Measurements from ENCODE around the gene IFT22. TPM values are rescaled to one million over a fixed set of nuclear protein-coding genes. Genes with fewer than 3 reads are reported as not detected.
"Not testable (repeated sequence)": the region's sequence is repeated elsewhere in the genome, so short reads cannot be mapped to it uniquely, and the experiment has no call there.

Gene IFT22
- total and polyA plus RNA-seq, 8 donors = 18.8 to 51.0 (median 46.3) TPM

DNA sequence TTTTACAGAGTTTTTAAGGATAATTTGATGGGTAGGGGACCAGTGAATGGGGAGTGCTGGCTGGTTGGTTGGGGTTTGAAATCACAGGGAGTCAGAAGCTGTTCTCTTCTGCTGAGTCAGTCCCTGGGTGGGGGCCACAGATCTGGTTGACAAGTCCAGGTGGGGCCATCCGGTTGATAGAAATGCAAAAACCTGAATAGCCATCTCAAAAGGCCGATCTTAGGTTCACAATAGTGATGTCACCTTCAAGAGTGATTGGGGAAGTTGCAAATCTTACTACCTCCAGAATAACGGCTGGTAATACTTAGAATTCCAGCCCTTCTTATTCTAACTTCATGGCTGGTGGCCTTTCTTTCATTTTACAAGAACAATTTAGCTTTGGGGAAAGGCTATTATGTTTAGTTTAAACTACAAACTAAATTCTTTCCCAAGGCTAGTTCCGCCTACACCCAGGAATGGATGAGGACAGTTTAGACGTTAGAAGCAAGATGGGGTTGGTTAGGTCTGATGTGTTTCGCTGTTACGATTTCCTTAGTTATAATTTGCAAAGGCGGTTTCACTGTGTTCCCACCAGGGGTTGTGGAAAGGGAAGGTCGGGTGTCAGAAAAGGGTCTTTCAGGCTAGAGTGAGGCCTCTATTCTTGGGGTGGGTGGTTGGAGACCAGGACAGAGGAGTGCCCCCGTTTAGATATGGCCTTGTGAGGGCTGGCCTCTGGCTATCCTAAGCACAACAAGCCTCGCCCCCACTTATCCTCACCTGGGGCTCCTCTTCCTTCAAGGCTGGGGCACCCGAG, 27.4 kb downstream of the IFT22 start:
- intact Hi-C loops (cut with DNase I) = no loop called here
- Histone ChIP-seq H3K27me3 (peaks cover 25 to 95% of the 10 kb centered on the region in 2 donors), H3K4me3 (no peak overlapping the region), H3K27ac (no peak overlapping the region), H3K4me1 (no peaks in the 10 kb centered on the region), H3K36me3 (no peaks in the 10 kb centered on the region), H3K9me3 (no peaks in the 10 kb centered on the region)
- DNase-seq = peak in 1 of 4 donors; percentile 15
- TF ChIP-seq, protein P1, sequence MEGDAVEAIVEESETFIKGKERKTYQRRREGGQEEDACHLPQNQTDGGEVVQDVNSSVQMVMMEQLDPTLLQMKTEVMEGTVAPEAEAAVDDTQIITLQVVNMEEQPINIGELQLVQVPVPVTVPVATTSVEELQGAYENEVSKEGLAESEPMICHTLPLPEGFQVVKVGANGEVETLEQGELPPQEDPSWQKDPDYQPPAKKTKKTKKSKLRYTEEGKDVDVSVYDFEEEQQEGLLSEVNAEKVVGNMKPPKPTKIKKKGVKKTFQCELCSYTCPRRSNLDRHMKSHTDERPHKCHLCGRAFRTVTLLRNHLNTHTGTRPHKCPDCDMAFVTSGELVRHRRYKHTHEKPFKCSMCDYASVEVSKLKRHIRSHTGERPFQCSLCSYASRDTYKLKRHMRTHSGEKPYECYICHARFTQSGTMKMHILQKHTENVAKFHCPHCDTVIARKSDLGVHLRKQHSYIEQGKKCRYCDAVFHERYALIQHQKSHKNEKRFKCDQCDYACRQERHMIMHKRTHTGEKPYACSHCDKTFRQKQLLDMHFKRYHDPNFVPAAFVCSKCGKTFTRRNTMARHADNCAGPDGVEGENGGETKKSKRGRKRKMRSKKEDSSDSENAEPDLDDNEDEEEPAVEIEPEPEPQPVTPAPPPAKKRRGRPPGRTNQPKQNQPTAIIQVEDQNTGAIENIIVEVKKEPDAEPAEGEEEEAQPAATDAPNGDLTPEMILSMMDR (IDR thresholded peaks at IDR 0.05) = no peak
- ATAC-seq = no peak

DNA sequence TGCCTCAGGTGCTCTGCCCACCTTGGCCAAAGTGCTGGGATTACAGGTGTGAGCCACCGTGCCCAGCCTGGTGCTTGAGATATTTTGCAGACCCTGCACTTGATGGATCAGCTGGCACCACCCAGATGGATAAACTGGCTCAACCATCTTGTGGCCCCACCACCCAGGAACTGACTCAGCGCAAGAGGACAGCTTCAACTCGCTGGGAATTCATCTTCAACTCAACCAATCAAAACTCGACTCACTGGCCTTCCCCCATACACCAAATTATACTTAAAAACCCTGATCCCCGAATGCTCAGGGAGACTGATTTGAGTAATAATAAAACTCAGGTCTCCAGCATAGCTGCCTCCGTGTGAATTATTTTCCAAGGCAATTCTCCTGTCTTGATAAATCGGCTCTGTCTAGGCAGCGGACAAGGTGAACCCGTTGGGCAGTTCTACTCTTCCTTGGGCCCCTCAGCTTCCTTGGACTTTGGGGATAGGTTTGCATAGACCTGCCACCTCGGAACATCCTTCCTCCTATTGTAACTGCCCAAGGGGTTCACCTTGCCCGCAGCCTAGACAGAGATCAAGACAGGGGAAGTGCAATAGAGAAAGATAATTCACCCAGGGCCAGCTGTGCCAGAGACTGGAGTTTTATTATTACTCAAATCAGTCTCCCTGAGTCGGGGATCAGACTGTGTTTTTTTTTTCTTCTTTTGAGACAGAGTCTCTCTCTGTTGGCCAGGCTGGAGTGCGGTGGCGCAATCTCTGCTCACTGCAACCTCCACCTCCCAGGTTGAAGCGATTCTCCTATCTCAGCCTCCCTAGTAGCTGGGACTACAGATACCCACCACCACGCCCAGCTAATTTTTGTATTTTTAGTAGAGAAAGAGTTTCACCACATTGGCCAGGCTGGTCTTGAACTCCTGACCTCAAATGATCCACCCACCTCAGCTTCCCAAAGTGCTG, 28.3 kb downstream of the IFT22 start:
- H3K27ac ChIP-seq; ATAC-seq; H3K36me3 ChIP-seq; H3K4me3 ChIP-seq; intact Hi-C loops (cut with DNase I); H3K4me1 ChIP-seq; H3K9me3 ChIP-seq: not testable (repeated sequence)
- peaks cover 16 to 86% of the 10 kb centered on the region in 2 donors for H3K27me3 ChIP-seq
- DNase-seq = peak in 1 of 4 donors; percentile 35

DNA sequence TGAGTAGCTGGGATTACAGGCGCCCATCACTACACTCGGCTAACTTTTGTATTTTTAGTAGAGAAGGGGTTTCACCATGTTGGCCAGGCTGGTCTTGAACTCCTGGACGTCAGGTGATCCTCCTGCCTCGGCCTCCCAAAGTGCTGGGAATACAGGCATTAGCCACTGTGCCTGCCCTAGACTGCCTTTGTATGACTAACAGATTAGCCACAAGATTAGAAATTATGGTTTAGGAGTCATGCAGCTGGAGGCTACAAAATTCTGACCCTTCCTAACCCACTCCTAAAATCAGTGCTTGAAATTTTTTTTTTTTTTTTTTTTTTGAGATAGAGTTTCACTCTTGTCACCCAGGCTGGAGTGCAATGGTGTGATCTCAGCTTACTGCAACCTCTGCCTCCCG, 29.0 kb downstream of the IFT22 start:
- H3K4me3 ChIP-seq; H3K9me3 ChIP-seq; intact Hi-C loops (cut with DNase I); H3K4me1 ChIP-seq; H3K36me3 ChIP-seq; ATAC-seq; H3K27ac ChIP-seq: not testable (repeated sequence)
- H3K27me3 ChIP-seq = peaks cover 9 to 78% of the 10 kb centered on the region in 2 donors
- DNase-seq = peak in 1 of 4 donors; percentile 4

DNA sequence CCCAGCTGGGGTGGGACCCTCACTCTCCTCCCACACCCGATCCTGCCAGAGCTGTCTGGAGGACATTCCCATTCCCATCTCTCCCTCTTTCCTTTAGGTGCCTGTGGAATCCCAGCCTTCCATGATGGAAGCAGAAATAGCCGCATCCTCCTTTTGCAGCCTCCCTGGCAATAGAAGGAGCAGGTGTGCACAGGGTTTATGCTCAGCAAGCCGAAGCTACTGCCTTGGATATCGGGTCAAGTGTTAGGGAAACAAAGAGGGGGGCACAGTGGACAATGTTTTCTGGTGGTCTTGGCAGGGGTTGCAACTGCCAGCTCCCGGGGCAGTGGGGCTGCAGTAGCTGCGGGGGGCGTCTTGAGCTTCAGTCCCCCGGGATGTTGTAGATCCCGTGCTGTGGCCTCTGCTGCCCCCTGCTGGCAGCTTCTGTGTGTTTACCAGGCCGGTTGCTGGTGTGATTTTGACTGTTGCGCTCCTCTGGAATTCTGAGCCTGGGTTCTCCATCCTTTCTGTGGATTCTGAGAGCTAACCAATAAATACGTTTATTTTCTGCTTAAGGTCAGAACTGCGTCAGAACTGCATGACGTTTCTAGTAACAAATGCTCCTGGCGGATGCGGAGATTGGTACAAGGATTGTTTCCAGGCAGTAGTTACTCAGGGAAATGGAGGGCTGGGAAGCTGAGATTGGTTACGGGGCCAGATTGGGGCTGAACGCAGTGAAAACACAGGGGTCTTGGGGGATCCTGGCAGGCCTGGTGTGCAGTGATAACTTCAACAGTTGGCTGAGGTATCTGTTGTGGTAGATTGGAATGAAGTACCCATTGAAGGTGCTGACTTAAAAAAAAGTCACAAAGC, 31.2 kb downstream of the IFT22 start:
- H3K9me3 ChIP-seq; intact Hi-C loops (cut with DNase I); H3K27ac ChIP-seq; H3K36me3 ChIP-seq; H3K4me3 ChIP-seq; H3K4me1 ChIP-seq: not testable (repeated sequence)
- TF ChIP-seq, protein P1 (IDR thresholded peaks at IDR 0.05) = peak; percentile 73 to 78
- ATAC-seq (peak; percentile 74), DNase-seq (peak in 2 of 4 donors; percentile 32 to 87)
- peaks cover 9 to 57% of the 10 kb centered on the region in 2 donors for H3K27me3 ChIP-seq

DNA sequence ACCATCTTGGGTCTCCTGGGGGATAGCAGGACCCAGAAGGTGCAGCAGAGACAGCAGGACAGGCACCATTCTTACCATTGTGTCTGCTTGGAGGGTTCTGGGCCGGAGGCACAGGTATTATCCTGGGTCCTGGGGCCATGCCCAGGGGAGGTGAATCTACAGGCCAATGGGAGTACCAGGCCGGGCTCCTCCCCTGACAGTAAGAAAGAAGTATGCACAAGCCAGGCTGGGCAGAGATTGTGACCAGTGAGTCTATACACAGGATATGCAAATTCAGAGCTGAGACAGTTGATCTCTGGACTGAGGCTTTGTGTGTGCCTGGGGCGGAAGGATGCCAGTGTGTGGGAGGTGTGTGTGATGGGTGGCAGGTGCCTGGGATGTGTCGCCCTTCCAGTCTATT, 31.9 kb downstream of the IFT22 start:
- H3K4me1 ChIP-seq, H3K4me3 ChIP-seq, ATAC-seq, H3K36me3 ChIP-seq, H3K9me3 ChIP-seq, H3K27ac ChIP-seq: not testable (repeated sequence)
- peak in 1 of 4 donors; percentile 5 for DNase-seq
- intact Hi-C loops (cut with DNase I) = loop anchor here in 1 of 2 donors (10.0 kb wide), 1 partner anchor 145 kb away; no protein-coding TSS in a partner anchor
- H3K27me3 ChIP-seq = peaks cover 6 to 50% of the 10 kb centered on the region in 2 donors

DNA sequence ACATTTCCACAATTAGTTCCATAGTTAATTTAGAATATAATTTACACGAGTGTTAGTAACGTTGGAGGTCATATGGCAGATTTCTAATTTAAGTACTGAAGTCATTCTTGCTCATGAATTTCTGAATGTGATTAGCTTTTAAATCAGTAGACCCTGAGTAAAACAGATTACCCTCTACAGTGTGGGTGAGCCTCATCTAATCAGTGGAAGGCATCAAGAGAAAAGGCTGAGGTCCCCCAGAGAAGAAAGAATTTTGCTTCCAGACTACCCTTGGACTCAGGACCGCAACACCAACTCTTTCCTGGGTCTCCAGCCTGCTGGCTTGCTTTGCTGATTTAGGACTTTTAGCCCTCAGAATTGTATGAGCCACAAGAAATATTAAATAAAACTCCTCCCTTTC, 33.2 kb downstream of the IFT22 start:
- no peak overlapping the region for H3K4me3 ChIP-seq
- no peak overlapping the region for H3K27ac ChIP-seq
- DNase-seq (no peak), ATAC-seq (no peak)
- H3K9me3 ChIP-seq = no peaks in the 10 kb centered on the region
- TF ChIP-seq, protein P1 (IDR thresholded peaks at IDR 0.05) = no peak
- peaks cover 5 to 37% of the 10 kb centered on the region in 2 donors for H3K27me3 ChIP-seq
- intact Hi-C loops (cut with DNase I) = loop anchor here in 1 of 2 donors (10.0 kb wide), 1 partner anchor 144 kb away; no protein-coding TSS in a partner anchor
- no peaks in the 10 kb centered on the region for H3K4me1 ChIP-seq
- H3K36me3 ChIP-seq = no peaks in the 10 kb centered on the region

Measured in left lung (tissue), 10 donors.